Peyer's patch (tissue), 4 donors: ENCODE results near the gene TRAPPC5.

Experiments
- POLR2A ChIP-seq, 2 donors: fragments of 450-650 bp; IDR thresholded peaks; one replicate each; pipeline ENCODE4 v1.5.1; 2017; ENCODE audit warnings: antibody characterized with exemption in 2 of 2, mild to moderate bottlenecking in 2 of 2, moderate library complexity in 2 of 2
- TF ChIP-seq, protein P1 (sequence below), 6 experiments: fragments of 450-650 bp in 4 of 6; fragments of 200-600 bp in 2 of 6; sonication (generic) in 1 of 6; IDR thresholded peaks; one replicate each; pipeline ENCODE4 v1.5.1; 2017 to 2019; ENCODE audit warnings: antibody characterized with exemption in 6 of 6, mild to moderate bottlenecking in 3 of 6, moderate library complexity in 1 of 6

DNA sequence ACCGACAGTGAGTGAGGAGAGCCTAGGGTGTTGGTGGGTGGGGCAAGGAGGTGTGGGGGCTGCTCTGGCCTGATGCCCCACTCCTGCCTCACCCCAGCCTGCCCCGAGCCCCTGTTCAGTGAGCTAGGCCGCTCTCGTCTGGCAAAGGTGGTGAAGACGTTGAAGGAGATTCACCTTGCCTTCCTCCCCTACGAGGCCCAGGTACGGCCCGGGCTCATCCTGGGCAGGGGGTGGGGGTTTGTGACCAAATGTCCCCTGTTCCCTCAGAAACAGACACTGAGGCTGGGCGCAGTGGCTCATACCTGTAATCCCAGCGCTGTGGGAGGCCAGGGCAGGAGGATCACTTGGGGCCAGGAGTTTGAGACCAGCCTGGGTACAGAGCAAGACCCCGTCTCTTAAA lies 39.8 kb upstream of the TRAPPC5 start:
- TF ChIP-seq, protein P1, sequence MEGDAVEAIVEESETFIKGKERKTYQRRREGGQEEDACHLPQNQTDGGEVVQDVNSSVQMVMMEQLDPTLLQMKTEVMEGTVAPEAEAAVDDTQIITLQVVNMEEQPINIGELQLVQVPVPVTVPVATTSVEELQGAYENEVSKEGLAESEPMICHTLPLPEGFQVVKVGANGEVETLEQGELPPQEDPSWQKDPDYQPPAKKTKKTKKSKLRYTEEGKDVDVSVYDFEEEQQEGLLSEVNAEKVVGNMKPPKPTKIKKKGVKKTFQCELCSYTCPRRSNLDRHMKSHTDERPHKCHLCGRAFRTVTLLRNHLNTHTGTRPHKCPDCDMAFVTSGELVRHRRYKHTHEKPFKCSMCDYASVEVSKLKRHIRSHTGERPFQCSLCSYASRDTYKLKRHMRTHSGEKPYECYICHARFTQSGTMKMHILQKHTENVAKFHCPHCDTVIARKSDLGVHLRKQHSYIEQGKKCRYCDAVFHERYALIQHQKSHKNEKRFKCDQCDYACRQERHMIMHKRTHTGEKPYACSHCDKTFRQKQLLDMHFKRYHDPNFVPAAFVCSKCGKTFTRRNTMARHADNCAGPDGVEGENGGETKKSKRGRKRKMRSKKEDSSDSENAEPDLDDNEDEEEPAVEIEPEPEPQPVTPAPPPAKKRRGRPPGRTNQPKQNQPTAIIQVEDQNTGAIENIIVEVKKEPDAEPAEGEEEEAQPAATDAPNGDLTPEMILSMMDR (IDR thresholded peaks at IDR 0.05): no peak
- TF ChIP-seq POLR2A (IDR thresholded peaks at IDR 0.05): no peak
